Stimulated activated CD4-positive, alpha-beta T cell treated with anti-CD3 and anti-CD28 coated beads, TNF-alpha, amount 100 ng/mL, for 24 hours (primary cell): ENCODE data around the gene PPP1R12B.

ENCODE experiments used
- DNase-seq, 3 experiments: peaks; one replicate each; pipeline ENCODE4 v3.0.0-alpha.2; 2020; ENCODE audit warnings: low read depth in 3 of 3

Gene PPP1R12B, protein sequence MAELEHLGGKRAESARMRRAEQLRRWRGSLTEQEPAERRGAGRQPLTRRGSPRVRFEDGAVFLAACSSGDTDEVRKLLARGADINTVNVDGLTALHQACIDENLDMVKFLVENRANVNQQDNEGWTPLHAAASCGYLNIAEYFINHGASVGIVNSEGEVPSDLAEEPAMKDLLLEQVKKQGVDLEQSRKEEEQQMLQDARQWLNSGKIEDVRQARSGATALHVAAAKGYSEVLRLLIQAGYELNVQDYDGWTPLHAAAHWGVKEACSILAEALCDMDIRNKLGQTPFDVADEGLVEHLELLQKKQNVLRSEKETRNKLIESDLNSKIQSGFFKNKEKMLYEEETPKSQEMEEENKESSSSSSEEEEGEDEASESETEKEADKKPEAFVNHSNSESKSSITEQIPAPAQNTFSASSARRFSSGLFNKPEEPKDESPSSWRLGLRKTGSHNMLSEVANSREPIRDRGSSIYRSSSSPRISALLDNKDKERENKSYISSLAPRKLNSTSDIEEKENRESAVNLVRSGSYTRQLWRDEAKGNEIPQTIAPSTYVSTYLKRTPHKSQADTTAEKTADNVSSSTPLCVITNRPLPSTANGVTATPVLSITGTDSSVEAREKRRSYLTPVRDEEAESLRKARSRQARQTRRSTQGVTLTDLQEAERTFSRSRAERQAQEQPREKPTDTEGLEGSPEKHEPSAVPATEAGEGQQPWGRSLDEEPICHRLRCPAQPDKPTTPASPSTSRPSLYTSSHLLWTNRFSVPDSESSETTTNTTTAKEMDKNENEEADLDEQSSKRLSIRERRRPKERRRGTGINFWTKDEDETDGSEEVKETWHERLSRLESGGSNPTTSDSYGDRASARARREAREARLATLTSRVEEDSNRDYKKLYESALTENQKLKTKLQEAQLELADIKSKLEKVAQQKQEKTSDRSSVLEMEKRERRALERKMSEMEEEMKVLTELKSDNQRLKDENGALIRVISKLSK

DNA sequence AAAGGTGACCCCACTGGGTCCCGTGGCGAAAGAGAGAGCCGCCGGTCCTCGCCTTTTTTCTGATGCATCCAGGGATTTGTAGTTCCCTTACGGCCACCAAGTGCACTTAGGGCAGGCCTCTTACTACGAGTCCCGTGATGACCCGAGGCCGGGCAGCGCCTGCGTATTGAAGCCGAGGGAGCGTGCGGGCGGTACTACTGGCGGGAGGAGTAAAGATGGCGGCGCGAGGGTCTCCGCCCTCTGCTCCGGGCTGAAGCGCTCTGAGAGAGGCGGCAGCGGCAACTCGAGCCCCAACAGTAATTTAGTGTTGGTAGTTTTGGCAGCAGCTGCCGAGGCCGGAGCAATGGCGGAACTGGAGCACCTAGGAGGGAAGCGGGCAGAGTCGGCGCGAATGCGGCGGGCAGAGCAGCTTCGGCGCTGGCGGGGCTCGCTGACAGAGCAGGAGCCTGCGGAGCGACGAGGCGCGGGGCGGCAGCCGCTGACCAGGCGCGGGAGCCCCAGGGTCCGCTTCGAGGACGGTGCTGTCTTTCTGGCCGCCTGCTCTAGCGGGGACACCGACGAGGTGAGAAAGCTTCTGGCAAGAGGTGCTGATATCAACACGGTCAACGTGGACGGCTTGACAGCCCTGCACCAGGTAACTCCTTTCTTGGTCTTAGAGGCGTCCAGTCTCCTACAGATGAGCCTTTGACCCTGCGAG, at the start of gene PPP1R12B:
PPP1R12B (plus strand) TSS at position 191 of the 697 bp plus-strand sequence; CDS start at position 344, 153 bp downstream.
- DNase-seq = peak; percentile 91 to 95 (median 92)

DNA sequence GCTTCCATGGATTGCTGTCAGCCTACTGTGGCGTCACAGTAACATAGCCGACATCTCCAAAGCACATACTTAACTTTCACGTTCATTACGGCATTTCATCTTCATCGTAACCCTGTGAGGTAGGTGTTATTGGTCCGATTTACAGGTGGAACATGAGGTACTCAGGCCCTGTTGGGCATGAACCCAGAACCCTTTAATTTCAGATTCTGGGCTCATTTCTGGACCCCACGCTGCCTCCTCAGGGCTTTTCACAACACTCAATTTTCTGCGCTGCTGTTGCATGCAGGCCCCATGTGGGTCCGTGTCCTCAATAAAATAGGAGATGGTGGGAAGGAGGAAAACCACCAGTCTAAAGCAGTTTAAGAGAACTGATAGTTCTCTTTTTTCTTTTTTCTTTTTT, 46.3 kb upstream of the PPP1R12B start:
- DNase-seq = no peak

DNA sequence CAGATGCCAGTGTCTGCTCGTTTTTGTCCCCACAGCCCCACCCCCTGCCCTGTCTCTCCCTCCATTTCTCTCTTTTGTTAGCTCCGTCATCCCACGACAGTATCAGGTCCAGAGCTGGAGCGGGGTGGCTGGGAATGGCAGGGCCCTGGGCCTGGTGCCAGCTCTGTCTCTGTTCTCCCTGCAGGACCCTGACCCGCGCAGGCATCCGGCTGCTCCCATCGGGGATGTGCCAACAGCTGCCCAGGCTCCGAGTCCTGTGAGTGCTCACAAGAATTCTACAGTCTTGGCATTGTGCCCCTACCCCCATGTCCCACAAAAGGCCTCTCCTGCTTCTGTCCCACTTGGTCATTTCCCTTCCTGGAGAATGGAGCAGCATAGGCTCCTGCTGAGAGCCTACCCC, 44.1 kb upstream of the PPP1R12B start:
- DNase-seq = no peak

DNA sequence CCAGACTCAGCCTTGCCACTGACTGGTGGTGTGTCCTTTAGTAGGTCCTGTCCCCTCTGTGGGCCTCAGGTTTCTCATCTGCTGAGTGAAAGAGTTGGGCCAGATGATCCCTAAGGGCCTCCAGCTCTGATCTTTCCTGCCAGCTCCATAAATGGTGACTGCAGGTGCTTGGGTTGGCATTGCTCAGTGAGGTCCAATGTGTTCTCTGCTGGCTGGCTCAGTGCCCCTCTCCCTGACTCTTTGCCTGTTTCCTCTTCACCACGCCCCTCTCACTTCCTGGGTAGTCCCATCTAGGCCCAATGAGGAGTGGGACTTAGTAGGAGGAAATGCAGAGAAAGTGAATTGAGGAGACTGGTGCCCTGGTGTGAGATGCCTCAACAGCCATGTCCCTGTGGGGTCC, 43.3 kb upstream of the PPP1R12B start:
- no peak for DNase-seq

DNA sequence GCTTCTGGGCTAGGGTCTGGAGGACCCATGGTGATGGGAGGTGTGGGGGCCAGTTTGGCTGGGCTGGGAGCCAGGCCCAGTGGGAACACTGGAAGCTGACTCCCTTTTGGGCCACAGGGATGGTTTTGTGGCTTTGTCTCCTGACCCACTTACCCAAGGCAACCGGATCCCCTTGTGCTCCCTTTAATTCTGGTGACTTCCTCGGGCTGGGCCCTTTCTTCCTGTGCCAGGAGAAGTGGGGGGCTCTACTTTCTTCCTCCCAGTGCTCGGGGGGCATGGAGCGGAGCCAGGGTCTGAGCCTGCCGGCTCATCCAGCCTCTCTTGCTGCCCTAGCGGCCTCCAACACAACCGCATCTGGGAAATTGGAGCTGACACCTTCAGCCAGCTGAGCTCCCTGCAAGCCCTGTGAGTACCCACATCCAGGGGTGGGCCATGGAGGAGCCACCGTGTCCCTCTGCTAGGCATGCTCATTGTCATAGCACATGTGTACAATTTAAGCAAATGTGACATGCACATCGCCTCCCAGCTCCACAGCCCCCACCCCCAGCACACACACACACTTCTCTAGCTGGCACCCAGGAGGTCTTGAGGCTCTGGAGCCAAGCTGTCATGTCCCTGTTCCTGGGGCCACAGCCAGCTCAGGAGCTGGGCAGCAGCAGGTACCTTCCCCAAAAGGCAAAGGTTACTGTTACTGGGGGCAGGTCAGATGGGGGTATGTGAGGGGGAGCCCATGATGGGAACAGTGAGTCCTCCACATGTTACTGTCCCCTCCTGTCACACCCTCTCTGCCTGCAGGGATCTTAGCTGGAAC, 41.8 kb upstream of the PPP1R12B start:
- DNase-seq = no peak

DNA sequence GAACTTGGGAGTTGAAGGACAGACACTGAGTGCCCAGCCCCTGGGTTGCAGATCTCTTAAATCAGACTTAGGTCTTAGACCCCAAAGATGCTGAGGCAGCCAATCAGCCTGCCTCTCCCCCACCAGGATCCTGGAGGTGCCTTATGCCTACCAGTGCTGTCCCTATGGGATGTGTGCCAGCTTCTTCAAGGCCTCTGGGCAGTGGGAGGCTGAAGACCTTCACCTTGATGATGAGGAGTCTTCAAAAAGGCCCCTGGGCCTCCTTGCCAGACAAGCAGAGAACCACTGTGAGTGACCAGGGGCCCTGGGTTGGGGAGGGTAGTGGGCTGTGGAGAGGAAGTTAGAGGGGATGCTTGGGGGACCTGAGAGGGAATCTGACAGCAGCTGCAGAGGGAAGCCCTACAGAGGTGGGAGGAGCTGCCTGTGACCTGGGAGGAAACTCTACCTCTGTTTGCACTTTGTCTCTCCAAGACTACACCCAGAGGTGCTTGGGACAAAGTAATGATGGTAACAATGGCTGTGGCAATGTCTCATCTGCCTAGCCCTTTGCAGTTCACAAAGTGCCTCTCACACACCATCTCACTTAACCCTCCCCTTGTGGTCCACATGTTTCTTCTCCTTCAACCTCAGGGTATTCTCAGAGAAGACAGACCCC, 38.3 kb upstream of the PPP1R12B start:
- DNase-seq = no peak

DNA sequence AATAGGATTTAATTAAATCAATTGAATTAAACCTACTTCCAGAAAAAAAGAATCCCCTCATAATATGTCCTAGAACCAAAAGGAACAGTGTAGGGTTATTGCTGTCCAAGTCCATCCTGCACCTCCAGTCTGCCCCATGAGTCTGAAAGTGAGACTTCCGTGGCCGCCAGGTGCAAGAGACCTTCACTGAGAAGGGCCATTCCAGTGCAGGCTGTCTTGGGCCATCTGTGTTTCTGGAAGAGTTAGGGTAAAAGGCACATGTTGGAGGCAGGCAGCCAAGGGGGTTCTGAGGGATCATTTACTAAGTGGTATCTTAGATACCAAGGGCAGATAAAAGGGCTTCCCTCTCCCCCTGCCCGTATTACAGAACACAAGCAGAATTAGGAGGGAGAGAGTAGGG, 37.8 kb upstream of the PPP1R12B start:
- no peak for DNase-seq

DNA sequence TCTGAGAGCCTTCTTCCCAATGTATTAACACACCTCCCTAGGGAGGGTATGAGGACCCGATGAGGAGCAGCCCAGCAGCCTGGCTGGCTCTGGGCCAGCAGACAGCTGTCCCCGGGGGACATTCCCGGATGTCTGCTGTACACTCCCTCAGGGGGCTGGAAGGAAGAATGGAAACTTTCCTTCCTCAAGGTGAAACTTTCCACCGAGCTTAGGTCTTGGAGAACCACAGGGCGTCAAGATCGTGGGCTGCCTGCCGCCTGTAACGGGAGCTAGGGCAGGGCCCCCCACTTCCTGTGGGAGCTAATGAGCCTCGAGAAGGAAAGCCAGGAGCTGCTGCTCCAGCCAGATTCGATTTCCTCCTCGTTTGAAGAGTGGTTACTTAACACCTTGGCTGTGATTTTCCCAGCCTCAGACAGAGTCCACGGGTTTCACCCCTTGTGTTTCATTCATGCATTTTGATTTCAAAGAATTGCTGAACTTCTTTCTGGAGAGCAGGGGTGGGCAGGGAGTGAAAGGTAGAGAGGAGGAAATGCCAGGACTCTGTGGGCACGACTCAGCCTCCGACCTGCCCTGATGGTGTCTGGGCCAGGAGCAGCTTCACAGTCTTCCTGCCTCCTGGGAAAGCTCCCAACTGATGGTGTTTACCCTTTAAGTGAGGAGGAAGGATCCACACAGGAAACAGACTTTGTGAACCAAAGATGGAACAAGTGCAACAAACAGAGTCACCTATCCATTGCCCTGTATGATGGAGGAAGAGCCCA, 36.4 kb upstream of the PPP1R12B start:
- no peak for DNase-seq

DNA sequence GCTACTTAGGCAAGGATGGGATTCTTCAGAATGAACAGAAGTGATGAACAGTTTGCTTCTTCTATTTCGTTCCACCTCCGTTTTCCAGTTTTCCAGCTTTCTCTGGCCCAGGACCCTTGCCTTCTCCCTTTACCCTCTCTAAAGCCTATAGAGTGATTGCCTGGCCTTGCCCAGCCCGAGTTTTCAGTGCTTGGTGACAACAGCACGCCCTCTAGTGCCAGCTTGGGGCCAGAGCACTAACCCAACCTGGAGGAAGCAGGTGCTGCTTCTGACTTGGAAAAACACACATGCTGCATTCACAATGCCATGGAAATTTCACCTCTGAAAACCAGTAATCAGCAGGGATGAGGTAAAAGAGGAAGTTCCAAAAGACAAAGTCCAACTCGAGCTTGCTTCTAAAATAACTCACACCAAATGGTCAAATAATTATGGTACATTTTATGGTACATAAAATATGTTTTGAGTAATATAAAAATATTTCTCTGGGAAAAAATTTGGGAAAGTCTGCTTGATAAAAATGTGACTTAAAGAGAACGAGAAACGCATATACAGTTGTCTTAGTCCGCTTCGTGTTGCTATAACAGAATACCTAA, 32.8 kb upstream of the PPP1R12B start:
- peak; percentile 44 to 73 (median 60) for DNase-seq

DNA sequence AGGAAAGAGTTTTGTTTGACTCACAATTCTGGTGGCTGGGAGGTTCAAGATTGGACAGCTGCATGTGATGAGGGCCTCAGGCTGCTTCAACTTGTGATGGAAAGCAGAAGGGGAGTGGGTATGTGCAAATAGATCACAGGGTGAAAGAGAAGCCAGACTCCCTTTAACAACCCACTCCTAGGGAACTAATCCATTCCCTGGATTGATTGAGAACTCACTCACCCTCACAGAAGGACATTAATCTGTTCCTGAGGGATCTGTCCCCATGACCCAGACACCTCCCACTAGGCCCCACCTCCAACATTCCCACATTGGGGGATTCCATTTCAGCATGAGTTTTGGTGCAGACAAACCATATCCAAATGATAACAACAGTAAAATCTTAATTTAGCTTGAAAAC, 32.3 kb upstream of the PPP1R12B start:
- no peak for DNase-seq

DNA sequence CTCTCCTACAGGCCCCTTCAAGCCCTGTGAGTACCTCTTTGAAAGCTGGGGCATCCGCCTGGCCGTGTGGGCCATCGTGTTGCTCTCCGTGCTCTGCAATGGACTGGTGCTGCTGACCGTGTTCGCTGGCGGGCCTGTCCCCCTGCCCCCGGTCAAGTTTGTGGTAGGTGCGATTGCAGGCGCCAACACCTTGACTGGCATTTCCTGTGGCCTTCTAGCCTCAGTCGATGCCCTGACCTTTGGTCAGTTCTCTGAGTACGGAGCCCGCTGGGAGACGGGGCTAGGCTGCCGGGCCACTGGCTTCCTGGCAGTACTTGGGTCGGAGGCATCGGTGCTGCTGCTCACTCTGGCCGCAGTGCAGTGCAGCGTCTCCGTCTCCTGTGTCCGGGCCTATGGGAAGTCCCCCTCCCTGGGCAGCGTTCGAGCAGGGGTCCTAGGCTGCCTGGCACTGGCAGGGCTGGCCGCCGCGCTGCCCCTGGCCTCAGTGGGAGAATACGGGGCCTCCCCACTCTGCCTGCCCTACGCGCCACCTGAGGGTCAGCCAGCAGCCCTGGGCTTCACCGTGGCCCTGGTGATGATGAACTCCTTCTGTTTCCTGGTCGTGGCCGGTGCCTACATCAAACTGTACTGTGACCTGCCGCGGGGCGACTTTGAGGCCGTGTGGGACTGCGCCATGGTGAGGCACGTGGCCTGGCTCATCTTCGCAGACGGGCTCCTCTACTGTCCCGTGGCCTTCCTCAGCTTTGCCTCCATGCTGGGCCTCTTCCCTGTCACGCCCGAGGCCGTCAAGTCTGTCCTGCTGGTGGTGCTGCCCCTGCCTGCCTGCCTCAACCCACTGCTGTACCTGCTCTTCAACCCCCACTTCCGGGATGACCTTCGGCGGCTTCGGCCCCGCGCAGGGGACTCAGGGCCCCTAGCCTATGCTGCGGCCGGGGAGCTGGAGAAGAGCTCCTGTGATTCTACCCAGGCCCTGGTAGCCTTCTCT, 30.3 kb upstream of the PPP1R12B start:
- no peak for DNase-seq

DNA sequence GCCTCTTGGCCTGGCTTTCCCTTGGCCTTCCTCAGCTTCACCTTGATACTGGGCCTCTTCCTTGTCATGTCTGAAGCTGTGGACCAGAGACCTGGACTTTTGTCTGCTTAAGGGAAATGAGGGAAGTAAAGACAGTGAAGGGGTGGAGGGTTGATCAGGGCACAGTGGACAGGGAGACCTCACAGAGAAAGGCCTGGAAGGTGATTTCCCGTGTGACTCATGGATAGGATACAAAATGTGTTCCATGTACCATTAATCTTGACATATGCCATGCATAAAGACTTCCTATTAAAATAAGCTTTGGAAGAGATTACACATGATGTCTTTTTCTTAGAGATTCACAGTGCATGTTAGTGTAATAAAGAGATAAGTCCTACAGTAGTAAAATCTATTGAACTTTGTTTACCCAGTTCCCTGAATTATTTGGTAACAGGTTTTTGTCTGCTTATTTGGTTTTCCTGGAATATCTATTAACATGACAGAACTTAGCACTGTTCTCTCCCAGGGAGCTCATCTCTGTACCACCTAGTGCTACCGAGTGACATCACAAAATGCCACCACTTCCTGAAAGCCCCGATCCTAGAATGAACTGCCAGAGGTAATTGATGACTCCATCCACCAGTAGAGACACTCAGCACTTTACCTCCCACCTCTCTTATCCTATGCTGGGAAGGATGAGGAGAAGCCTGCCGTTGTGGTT, 29.0 kb upstream of the PPP1R12B start:
- DNase-seq = no peak

DNA sequence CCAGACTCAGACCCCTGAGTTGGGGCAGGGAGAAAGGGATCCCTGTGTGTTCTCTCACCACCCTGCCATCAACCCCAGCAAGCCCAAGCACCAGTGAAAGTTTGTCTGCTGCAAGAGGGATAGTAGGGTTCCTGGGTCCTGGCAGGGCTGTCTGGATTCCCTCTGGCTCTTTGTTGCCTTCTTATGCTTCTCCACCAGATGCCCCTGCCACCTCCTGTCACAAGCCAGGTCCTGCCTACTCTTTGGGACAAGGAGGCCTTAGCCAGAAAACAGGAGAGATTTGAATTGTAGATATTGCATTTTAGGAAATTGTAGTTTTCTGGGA, 28.5 kb upstream of the PPP1R12B start:
- DNase-seq = no peak

DNA sequence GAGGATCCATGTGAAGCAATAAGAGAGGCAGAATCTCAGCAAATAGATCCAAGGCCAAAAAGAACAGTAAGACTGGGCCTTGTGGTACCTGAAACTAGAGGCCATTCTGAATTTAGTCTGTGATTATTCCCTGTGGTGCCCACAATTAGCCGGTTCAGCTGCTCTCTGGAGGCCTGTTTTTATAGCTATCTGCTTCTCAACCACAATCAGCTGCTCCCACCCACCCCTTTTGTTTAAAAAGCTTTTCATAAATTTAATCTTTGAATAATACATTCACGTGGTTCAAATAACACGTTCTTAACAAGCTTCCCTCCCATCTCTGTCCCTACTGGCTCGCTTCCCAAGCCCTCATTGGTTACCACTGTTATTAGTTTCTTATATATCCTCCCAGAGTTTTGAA, 24.8 kb upstream of the PPP1R12B start:
- DNase-seq = no peak

DNA sequence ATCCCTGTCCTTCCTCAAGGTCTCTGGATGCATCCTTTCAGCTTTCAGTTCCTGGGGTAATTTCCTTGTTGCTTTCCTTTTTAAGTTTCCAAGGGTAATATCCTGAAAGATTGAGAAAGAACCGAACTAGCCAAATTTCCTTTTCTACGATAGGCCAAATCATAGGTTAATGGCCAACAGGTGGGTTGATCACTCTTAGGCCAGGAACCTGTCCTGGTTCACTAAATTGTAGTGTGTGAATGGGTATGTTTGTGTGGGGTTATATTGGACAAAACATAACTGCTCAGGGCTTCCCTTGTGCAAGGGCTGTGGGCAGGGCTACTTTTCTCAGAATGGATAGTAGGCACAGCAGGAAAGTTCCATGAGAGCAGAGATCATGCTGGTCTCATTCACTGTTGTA, 23.9 kb upstream of the PPP1R12B start:
- no peak for DNase-seq

DNA sequence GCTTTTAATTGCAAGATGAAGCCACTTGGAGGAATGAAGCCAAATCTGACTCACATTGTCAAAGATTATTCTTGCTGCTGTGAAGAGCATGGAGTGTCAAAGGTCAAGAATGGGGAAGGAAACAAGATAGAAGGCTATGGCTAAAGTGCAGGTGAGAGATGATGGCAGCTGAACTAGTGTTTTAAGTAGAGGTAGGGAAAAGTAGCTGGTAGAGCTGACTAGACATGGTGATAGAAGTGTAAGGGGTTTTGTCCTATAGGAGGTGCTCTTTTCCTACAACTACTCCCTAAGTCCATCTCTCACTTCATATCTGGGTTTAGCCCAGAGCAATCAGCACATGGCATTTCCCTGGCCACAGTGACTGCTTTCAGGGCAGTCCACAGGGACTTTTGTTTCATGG, 18.6 kb upstream of the PPP1R12B start:
- no peak for DNase-seq

DNA sequence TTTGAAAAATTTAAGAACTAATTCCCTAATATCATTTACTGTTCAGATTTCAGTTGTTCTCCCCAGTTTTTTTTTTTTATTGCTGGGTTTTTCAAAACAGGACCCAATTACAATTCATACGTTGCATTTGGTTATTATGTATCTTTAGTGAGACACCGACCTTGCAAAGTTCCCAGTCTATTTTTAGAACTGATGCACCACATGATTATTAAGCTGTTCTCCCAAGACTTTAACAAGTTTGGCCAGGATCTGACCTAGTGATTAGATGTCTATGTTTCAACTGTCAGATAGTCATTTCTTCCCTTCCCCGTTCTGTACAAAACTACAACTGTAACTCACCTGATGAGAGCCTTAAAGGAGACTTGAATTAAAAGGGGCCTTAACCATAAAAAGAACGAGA, 14.6 kb upstream of the PPP1R12B start:
- no peak for DNase-seq
